ENCODE data around the gene CYBA.

Gene CYBA

DNA sequence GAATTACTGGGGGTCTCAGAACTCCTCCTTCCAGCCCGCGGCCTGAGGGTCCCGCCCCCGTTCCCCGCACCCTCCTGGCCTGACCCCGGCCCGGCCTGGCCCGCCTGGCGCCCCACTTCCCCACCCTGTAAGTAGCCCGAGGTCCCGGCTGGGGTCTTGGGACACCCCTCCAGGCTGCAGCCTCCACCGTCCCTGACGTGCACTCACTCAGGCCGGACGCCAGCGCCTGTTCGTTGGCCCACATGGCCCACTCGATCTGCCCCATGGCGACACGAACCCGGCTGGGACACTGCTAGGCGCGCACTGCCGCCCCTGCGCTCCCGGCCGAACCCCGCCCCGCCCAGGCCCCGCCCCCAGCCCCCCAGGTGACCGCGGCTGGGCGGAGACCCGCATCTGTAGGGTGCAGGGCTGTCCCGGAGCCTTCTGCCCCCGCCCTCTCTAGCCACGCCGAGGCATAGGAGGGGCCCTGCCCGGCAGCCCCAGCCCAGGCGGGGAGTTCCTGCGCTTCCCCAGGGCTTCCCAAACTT, at the start of gene CYBA:
CYBA (minus strand) TSS at position 305 of the 527 bp plus-strand sequence; CDS start at position 265, 40 bp downstream.
- DNase-seq: peak; percentile 57 to 61

DNA sequence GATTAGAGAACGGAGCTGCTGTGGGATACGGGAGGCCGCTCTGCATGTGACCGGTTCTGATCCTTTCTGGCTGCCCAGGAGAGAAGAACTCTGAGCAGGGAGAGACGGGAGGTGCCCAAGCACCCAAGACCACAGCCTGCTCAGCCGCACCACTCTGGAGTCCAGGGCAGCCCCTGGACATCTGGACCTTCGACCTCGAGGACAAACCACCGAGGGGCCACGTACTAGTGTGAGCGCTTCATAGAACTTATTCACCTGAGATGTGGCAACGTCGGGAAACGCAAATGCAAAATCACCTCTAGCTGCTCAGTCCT, 49.4 kb upstream of the CYBA start:
- DNase-seq: no peak

DNA sequence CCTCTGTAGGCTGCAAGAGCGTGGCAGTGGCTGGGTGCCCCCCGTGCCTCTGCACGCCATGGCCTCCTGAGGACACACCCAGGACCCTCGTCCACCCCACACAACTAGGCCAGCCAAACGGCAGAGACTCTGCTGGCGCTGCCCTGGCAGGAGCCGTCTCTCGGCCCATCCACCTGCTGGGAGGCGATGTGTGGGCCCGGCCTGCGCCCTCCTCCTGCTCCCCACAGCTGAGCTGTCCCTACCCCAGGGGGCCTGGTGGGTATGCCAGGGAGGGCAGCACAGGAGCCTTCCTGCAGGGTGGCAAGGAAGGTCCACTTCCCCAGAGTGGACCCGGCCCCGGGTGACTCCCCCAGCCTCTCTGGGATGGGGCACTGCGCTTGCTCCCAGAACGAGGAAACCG, 48.3 kb upstream of the CYBA start:
- no peak for DNase-seq

DNA sequence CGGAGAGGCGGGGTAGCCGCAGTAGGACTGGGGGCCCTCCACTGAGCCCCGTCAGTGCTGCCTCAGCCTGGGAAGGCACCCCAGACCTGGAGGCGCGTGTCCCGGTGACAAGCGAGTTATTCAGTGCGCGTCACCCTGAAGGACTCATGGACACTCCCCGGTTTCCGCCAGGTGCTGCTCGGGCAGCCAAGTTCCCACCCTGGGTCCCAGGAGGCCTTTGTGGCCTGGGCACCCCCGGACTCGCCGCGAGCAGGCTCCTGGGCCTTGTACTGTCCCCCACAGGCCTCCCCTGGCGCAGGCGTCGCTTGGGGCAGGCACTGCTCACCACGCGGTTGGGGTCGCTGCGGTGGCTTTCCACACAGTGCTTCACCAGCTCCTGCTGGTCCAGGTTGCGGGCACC, 47.8 kb upstream of the CYBA start:
- no peak for DNase-seq

DNA sequence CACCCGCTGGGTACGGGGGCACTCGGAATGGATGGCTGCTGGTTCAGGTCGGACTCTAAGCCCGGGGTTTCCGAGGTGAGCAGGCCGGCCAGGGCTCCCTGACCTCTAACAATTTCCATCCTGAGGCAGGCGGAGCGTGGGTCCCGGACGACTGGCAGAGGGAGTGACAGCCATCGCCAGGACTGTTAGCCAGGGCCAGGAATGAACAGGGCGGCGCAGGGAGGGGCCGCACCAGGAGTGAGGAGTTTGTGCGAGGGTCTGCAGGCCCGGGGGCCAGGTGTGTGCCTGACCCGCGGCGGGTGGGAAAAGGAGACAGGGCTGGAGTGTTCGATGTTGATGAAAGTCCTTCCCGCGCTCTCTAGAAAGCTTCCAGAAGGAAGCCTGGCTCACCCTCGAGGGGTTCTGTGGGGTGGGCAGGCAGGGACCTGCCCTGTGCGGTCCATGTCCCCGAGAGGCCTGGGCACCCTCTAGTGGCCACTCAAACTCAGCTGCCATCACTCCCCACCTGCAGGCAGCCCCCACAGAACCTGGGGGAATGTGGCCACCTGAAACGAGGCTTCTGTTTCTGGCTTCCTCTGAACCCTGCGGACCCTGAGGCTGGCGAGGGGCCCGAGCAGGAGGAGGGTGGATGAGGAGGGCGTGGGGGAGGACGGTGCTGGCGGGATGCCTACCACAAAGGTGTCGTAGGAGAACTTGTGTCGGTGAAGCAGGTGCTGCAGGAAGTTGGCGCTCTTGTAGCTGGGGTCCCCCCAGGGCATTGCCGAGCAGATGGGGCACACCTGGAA, 47.2 kb upstream of the CYBA start:
- no peak for DNase-seq

DNA sequence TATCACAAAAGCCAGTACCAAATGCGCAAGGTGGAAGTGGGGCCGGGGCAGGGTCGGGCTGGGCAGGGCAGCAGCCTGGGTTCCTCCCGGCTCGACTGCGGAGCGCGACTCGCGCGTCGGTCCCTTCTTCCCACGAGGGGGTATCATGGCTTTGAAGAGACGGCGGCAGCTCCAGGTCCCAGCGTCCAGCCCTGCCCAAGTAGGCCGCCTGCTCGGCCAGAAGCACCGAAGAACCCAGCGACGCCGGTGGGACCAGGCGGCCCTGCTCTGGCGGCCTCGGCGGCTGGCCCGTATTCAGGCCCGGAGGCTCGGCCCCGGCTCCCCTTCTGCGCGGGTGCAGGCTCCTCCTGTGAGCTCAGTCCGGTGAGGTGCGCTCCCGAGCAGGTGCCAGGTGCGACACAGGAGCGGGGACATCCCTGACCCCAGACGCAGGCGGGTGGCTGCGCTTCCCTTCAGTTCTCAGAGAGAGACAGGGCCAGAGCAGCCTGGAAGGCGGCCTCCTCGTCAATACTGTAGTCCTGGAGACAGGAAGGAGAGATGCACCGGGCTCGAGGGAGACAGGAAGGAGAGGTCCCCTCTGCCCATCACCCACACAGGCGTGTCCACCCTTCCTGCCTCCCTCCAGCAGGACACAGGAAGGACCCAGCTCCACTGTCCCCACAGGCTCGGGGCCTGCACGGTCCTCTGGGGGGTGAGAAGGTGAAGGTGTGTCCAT, 46.4 kb upstream of the CYBA start:
- DNase-seq: no peak

DNA sequence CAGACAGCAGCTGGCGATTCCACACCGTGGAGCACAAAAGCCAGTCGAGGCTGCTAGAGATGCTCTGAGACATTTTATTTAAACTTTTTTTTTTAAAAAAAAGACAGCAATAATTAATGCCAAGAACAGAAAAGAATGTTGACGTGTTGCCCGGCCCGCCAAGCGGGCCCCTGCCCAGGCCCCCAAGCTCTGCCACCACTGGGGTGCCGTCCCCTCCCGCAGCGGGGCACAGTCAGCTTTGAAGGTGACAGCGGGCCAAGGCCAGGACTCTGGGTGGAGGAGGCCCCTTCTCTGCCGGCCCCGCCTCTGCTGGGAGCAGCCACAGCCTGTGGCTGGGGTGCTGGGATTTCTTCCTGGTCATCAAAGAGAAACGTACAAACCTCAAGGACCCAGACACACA, 45.6 kb upstream of the CYBA start:
- no peak for DNase-seq

DNA sequence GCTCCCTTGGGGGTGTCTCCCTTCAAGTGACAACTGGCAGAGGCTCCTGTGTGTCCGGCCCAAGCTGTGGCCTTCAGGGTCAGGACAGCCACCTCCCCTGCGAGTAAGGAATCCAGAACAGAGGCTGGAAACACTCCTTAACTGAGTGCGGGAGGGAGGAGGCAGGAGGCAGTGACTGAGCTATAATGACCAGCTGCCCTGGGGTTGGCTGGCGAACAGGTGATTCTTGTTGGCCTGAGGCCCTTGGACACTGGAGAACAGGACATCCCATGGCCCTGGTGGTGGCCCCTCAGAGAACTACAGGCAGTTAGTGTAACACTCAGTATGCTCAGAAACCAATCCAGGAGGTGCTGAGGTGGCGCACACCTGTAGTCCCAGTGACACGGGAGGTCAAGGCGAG, 44.9 kb upstream of the CYBA start:
- no peak for DNase-seq

DNA sequence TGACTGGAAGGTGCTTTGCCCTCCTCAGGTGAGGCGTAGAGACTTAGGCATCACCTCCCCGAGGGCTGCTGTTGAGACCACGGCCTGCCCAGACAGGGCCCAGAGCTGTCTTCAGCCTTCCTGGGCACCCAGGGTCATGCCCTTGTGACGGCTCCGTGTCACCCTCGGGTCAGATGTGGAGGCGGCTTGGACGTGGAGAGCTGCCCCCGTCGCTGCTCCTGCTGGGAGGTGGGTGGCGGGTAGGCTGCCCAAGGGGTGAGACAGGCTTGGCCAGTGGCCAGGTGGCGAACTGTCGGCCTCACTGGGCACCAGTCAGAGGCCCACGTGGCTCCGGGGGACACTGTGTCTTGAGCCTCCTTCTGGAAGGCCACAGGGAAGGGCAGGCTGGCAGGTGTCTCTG, 44.4 kb upstream of the CYBA start:
- no peak for DNase-seq

DNA sequence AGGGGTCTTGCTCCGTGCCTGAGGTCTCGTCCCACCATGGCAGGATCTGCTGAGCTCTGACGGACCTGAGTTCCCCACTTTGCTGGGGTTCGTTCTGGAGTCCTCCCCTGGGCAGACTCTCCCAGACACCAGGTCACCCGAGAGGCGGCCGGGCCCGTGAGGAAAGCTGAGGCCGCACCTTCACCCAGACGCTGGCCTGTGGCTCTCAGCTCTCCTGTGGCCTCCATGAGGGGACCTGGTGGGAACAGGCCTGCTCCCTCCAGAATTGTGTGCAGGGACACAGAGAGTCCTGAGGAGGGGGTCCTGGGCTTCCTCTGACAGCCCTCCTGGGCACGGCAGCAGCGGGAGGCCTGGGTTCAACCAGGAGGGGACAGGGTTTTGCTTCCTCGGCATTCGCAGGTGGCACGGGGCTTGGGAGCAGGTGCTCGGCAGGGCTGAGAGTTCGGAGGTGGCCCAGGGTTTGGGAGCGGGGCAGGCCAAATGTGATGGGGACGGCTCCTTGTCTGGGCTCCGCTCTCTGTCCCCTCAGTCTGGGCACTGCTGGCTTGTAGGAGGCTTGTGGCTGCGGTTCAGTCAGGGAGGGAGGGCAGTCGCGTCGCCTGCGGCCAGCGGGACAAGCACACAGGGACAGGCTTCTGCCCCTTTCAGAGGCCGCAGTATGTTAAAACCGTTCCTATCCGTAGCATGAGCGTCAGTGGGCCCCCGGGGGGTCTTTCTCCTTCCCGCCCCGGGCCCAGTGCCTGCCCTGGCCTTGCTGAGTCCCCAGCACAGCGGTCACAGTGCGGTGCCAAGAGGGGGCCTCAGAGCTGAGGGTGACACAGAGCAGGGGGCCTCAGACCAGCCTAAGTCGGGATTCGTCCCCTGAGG, 43.6 kb upstream of the CYBA start:
- no peak for DNase-seq

DNA sequence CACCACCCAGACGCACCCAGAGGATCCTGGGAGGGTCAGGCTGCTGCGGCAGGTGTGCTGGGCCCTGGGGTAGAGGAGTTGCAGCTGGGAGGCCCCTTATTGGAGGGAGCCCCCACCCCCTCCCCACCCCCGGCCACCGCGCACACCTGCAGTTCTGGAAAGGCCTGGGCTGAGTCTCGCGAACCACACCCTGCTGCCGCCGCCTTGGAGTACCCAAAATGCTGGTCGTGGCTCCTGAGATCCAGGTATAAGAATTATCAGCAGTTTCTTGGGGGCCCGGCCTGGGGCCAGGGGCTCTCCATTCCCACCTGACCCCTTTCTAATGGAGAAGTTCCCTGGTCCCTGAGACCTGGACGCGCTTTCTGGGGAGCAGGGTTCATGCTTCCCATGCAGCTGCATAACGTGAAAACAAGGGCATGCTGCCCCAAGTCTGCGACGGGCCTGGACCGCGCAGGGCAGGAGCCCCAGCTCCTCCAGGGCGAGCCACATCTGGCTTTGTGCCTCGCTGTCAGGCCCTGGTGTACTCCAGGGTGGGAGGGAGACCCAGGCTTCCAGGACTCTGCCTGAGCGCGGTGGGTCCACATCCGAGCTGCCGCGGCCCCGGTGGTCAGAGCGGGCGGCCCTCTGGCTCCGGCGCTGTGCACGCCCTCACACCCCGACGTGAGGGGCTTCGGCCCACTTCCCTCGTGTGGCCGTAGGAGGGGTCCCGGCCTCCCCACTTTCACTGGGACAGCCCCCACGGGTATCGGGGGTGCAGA, 42.7 kb upstream of the CYBA start:
- DNase-seq: no peak

DNA sequence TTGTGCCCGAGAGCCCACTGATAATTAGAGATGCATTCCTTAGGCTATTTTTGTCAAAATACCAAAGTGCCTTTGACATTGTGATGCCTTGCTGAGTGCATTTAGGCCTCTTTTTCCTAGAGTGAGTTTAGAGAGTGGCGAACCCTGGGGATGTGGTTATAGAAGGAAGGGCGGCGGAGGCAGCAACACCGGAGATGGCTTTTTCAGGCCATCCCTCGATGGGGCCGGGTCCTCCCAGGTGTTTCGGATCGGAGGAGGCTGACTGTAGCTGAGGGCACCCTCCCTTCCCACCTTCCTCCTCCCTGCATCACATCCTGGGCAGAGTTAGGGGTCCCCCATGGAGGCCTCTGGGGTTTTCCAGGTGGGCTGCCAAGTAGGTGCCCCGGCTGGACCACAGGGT, 42.0 kb upstream of the CYBA start:
- no peak for DNase-seq

DNA sequence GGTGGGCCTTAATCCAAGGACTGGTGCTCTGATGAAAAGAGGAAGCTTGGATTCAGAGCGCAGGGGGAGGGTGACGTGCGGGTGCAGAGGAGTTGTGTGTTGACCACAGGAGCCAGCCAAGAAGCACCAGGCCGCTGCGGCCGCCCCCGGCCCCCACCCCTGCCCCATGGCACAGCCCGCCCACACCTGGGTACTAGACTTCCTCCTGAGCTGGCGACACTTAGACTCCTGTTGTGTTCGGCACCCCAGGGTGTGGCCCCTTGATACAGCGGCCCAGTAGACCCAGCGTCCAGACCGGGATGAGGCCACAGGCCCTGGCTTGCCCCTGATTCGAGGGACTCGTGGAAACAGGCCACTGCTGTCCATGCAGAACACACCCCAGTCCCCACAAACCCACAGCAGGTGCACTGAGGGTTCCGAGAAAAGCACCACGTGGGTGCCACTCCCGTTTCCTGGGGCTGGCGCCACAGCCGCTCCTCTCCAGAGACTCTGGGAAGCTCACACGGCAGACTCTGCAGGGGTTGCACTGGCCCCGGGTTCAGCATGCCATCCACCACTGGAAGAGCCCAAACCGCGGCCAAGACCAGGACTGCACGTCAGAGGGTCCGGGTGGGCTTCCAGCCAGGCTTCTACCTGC, 41.2 kb upstream of the CYBA start:
- DNase-seq: no peak

DNA sequence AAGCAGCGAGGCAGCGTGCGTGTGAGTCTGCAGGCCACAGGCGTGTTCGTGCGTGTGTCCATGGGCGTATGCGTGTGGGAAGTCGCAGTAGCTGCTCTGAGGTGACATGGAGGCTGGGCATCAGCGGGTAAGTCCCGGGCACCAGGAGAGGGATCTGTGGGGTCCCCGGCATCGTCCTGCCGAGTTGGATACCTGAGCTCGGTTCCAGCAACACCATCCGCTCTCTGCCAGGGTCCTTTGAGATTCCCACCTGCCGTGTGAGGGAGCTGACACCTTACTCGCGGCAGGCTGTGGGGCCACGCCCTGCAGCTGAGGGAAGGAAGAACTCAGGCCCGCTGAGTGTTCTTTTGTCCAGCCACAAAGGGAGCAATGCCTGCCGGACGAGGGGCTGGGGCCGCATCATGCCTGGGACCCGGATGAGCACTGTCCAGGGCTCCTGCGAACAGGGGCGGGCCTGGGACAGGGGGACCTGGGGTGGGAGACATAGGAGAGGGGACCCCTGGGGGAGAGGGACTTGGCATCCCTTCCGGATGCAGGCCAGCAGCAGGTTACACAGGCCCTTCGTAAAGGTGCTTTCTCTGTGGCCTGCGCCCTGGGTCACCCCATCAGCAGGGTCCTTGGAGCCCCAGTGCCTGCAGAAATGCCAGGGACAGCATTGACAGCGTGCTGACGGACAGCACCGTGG, 40.4 kb upstream of the CYBA start:
- no peak for DNase-seq

DNA sequence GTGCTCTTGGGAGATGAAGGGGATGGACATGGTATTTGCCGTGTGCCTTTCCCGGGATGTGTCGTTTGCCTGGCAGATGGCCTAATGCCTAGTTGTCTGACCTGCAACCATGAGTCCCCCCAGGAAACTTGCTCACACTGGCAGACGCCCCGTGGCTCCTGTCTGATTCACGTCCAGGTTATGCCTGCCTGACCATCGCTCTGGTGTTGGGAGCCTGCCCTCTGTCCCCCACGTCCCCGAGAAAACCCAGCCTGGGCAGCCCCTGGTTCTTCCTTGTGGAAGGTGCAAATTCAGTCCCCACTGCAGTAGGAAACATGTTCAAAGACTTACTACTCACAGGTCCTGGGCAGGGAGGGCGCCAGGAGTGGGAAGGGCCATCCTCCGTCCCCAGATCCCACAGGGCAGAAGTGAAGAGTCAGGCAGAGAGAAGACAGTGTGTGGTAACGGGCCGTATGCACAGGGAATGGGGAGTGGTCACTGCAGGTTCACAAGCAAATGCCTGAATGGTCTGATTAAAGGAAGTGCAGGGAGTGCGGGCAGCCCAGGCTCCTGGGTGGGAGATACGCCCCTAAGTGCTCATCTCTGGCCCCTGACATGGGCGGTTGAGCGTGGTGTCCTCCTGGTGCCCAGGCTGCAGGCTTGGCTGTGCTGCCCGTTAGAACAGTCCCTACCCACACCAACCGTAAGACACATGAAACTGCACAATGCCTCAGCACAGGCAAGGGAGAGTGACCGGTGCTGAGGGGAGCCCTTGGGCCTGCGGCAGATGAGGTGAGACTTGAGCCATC, 39.7 kb upstream of the CYBA start:
- DNase-seq: no peak

DNA sequence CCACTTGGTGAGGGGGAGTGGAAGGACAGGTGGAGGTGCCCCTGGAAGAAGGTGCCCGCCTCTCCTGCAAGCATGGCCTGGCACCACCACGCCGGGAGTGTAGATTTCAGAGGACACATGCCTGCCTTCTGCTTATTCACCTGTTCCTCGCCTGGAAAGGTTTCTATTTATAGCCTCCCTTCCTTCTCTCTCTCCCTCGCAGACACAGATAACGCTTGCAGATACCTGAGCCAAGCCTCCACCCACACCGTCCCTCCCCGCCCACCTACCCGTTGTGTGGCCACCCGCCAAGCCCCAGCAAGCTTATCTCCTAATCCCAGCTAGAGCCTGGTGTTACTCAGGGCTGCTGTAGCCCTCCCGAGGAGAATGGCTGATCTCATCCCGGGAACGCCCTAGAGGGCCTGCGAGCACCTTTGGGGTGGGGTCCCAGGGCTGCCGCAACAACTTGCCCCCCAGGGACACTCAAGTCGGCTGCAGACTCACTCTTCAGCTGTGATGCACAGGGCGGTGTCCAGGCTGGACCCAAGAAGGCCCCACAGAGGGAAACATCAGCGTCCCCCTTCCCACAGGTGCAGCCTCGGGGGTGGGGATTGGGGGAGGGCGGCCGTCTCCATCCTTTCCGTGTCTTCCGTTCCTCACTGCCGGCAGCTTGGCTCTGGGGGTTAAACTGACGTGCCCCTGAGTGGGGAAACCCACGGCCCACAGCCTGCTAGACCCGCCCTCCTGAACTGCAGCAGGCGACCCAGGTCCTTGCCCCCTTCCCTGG, 37.3 kb upstream of the CYBA start:
- no peak for DNase-seq

DNA sequence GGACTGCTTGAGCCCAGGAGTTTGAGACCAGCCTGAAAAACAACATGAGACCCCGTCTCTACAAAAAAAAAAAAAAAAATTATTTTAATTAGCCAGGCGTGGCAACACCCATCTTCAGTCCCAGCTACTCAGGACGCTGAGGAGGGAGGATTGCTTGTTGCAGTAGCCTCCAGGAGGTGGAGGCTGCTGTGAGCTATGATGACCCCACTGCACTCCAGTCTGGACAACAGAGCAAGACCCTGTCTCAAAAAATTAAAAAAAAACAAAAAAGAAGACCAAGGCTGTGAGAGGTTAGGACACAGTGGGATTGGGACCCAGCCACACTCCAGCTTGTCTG, 36.8 kb upstream of the CYBA start:
- no peak for DNase-seq

DNA sequence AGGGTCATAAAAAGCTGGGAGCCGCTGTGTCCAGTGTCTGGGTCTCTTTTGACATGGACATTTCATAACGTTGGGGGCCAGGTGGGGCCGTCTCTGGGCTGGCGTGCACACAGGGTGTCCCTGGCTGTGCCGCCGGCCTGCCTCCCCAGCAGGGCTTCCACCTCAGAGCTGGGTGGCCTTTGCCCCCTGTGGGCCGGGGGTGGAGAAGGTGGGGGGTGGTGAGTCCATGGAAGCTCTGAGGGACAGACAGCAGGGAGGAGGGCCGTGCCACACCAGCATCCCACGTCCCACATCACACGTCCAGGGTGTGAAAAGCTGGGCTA, 36.4 kb upstream of the CYBA start:
- no peak for DNase-seq

DNA sequence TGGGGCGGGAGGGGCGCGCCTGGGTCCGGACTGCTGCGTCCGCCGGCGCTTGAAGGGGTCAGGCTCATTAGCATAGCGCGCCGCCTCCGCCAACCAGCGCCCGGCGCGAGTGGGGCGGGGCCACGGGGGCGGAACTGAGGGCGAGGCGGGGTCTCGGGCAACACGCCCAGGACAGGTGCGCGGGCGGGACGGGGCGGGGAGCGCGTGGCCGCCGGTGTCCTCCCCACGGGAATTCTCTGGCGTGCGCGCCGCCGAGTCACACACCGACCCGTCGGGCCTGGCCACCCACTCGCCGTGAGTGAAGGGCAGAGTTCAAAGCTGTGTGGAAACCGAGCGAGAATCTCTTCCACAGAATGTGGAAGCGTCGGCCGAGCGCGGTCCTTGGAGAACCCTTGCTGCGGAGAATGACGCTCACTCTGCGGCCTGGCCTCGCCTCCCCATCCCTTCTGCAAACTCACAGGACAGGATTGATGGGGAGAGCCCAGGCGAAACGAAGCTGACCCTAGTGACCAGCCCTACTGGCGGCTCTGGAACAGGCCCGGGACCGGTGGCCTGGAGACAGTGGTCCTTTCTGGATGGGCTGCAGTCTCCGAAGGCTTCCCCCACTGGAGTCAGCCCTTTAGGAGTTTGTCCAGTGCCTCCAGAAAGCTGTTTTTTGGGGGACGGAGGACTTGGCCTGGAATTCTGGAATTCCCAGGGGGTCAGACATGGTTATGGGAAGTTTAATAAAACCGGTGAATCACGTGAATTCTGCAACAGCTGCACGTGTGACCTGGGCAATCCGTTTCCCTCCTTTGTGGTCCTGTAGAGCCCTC, 35.8 kb upstream of the CYBA start, which contains the start of gene SNAI3:
SNAI3 (minus strand) TSS at position 69 of the 815 bp plus-strand sequence. CDS start 101 bp downstream, outside the sequence.
- peak; percentile 78 to 82 for DNase-seq
